Hepatocyte (in vitro differentiated cells): ENCODE data around the gene GIMD1.

ENCODE experiments used
- CTCF ChIP-seq: fragments of 200-600 bp; sonication (generic); IDR thresholded peaks from 2 replicates; pipeline ENCODE4 v1.5.1; 2016; ENCODE audit warnings: antibody characterized with exemption, mild to moderate bottlenecking; ENCODE audit not compliant: poor library complexity
- EZH2 ChIP-seq: fragments of 200-600 bp; sonication (generic); IDR thresholded peaks from 2 replicates; pipeline ENCODE4 v1.6.1; 2016; ENCODE audit warnings: antibody characterized with exemption, mild to moderate bottlenecking, borderline replicate concordance
- EZH2phosphoT487 ChIP-seq: fragments of 200-600 bp; sonication (generic); IDR thresholded peaks from one replicate; pipeline ENCODE4 v1.6.1; 2018; ENCODE audit warnings: antibody characterized with exemption, mild to moderate bottlenecking, low read depth, moderate library complexity; ENCODE audit not compliant: unreplicated experiment, severe bottlenecking

- no peak for TF ChIP-seq CTCF
- TF ChIP-seq EZH2: no peak
- no peak for TF ChIP-seq EZH2phosphoT487
Observed at GRCh38 chr4:106340774-106341173, 27.8 kb downstream of the GIMD1 start.
